Epithelial cell of esophagus (primary cell): ENCODE results near the gene LCN1.

Experiments used
- DNase-seq: peaks from one replicate; pipeline ENCODE4 v3.0.0; 2010; ENCODE audit warnings: low read depth
- H3K4me3 ChIP-seq: 2 replicates; pipeline ENCODE4 v1.5.1; 2011; ENCODE audit warnings: mild to moderate bottlenecking, low read length, control low read depth
- CTCF ChIP-seq: IDR thresholded peaks from 2 replicates; pipeline ENCODE4 v1.5.1; 2011; ENCODE audit warnings: low read depth, mild to moderate bottlenecking, low read length, control low read depth, inconsistent platforms; ENCODE audit not compliant: insufficient read depth; ENCODE audit errors: missing control alignments

Gene LCN1

GRCh38 chr9:135478829-135479468 lies 42.3 kb upstream of the LCN1 start:
- peak; percentile 24 for DNase-seq
- TF ChIP-seq CTCF = peak; percentile 9
- peak overlapping the region; percentile 21 for H3K4me3 ChIP-seq

GRCh38 chr9:135479469-135480052 lies 41.7 kb upstream of the LCN1 start, which contains the start of gene PPP1R26:
PPP1R26 (plus strand) TSS chr9:135479782; CDS start chr9:135484511, 4,729 bp downstream.
- H3K4me3 ChIP-seq = peak within 1 kb of the TSS; percentile 69
- no peak for TF ChIP-seq CTCF
- no peak for DNase-seq

- H3K4me3 ChIP-seq = peak overlapping the region; percentile 69
- no peak for TF ChIP-seq CTCF
- DNase-seq = peak; percentile 40
Measured at GRCh38 chr9:135480071-135480939, 40.9 kb upstream of the LCN1 start.

GRCh38 chr9:135480940-135481310 lies 40.3 kb upstream of the LCN1 start:
- H3K4me3 ChIP-seq = peak overlapping the region; percentile 69
- DNase-seq = no peak
- TF ChIP-seq CTCF = peak; percentile 7

- TF ChIP-seq CTCF = no peak
- DNase-seq = no peak
- H3K4me3 ChIP-seq = no peak overlapping the region
Measured at GRCh38 chr9:135482015-135482754, 39.1 kb upstream of the LCN1 start.

GRCh38 chr9:135484460-135485277 lies 36.6 kb upstream of the LCN1 start:
- no peak for TF ChIP-seq CTCF
- DNase-seq = no peak
- no peak overlapping the region for H3K4me3 ChIP-seq
